Kidney (tissue), 14 donors: ENCODE results near the gene UGT1A3. TPM values are rescaled to one million over a fixed set of nuclear protein-coding genes. Genes with fewer than 3 reads are reported as not detected.
A peak's percentile ranks its signal among the peaks of the same experiment; 100 is the strongest.

ENCODE experiments used
- DNase-seq, 5 donors: peaks; one replicate each; pipeline ENCODE4 v3.0.0-alpha.2; 2013 to 2020
- FAIRE-seq: peaks from 2 replicates; lab custom pipeline; 2012; peaks lifted over from hg19 to GRCh38; lab: Jason Lieb, UNC
- H3K27ac ChIP-seq, 2 donors: one replicate each; pipeline ENCODE4 v1.7.0; 2013; ENCODE audit warnings: low read depth in 2 of 2, low read length in 2 of 2, inconsistent platforms in 1 of 2
- H3K27me3 ChIP-seq: one replicate; pipeline ENCODE4 v1.7.1; 2013; ENCODE audit warnings: low read length, inconsistent platforms; ENCODE audit not compliant: control insufficient read depth, insufficient read depth
- H3K36me3 ChIP-seq, 3 donors: one replicate each; pipeline versions ENCODE4 v1.7.0 to v1.7.1; 2013; ENCODE audit warnings: low read length in 3 of 3, control low read depth in 1 of 3, inconsistent platforms in 1 of 3; ENCODE audit not compliant: insufficient read depth in 3 of 3, control insufficient read depth in 2 of 3
- H3K4me1 ChIP-seq, 3 donors: one replicate each; pipeline versions ENCODE4 v1.7.0 to v1.7.1; 2013; ENCODE audit warnings: low read length in 3 of 3, inconsistent platforms in 1 of 3, low read depth in 1 of 3; ENCODE audit not compliant: control insufficient read depth in 2 of 3, insufficient read depth in 2 of 3
- H3K4me3 ChIP-seq, 3 donors: one replicate each; pipeline versions ENCODE4 v1.7.0 to v1.8.1; 2013; ENCODE audit warnings: low read length in 3 of 3, control low read depth in 1 of 3, inconsistent platforms in 1 of 3
- H3K9ac ChIP-seq, 3 donors: one replicate each; pipeline versions ENCODE4 v1.7.0 to v1.7.1; 2013; ENCODE audit warnings: low read length in 3 of 3, control low read depth in 1 of 3, inconsistent platforms in 1 of 3
- H3K9me3 ChIP-seq, 3 donors: one replicate each; pipeline versions ENCODE4 v1.7.0 to v1.7.1; 2013; ENCODE audit warnings: low read length in 3 of 3, control low read depth in 1 of 3, inconsistent platforms in 1 of 3; ENCODE audit not compliant: control insufficient read depth in 2 of 3, insufficient read depth in 1 of 3
- CTCF ChIP-seq: IDR thresholded peaks from 3 replicates; pipeline ENCODE4 v1.5.1; 2012; ENCODE audit warnings: mild to moderate bottlenecking, moderate library complexity, borderline replicate concordance; ENCODE audit not compliant: insufficient read depth; ENCODE audit errors: extremely low read depth
- intact Hi-C: fragments of 100-400 bp; cut with DNase I; formaldehyde crosslinking; loops from one replicate; pipeline ENCODE4 v1.11.1; 2022
- polyA plus RNA-seq: library from polyadenylated mRNA; stranded (reverse); fragments of 350-450 nt; fragmentation: Illumina TruSeq; extraction: RNeasy Lipid Tissue Mini Kit (QIAGEN cat#74804); gene quantifications from one replicate; pipeline ENCODE4 v1.2.3, GENCODE V29; 2014; ENCODE audit warnings: low read depth, low replicate concordance; ENCODE audit not compliant: insufficient read depth
- total RNA-seq: library from RNA; stranded (reverse); fragmentation: NEBNext Ultra II Directional; extraction: Animal tissue kit (Norgen Biotek cat#: 25700); gene quantifications from one replicate; pipeline ENCODE4 v1.2.1, GENCODE V29; 2021
- donor health status: control.
- donor health status: control.
- donor health status: control.
- donor health status: control.
- donor health status: control.
- donor health status: DM: yes; HTN: yes; CAD: no.
- donor health status: Normal renal cell carcinoma (clear cell type).

UGT1A3 gene
- total and polyA plus RNA-seq, 2 donors from 2014 or later: 0.47 to 0.57 TPM

- intact Hi-C loops: no loop called here
- TF ChIP-seq CTCF: no peak
- Histone ChIP-seq H3K9me3 (no peaks in the 10 kb centered on the region), H3K9ac (no peak overlapping the region), H3K27me3 (no peaks in the 10 kb centered on the region), H3K36me3 (no peaks in the 10 kb centered on the region), H3K4me1 (no peaks in the 10 kb centered on the region), H3K27ac (no peak overlapping the region), H3K4me3 (no peak overlapping the region)
- FAIRE-seq: no peak
- peak in 1 of 5 donors; percentile 33 for DNase-seq
These were observed 91.9 kb downstream of the UGT1A3 start for GRCh38 chr2:233820774-233821105.

DNA sequence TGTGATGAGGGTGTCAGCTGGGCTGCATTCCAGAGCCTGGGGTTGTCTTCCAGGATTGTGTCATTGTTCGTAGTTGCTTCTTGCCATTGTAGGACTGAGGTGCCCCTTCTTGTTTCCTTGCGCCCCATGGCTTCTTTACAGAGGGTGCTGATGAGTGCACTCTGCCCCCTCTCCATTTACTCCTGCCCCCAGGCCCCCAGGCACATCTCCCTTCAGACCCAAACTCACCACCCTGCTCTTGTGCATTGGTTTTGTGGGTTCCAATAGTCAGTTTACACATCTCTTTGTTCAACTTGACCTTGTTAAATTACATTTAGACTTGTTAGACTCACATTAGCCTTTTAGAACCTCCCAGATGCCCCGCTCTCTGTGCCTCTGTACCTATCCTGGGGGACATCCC lies 92.4 kb downstream of the UGT1A3 start:
- H3K9ac ChIP-seq: no peak overlapping the region
- no peaks in the 10 kb centered on the region for H3K36me3 ChIP-seq
- no peak overlapping the region for H3K4me3 ChIP-seq
- H3K27me3 ChIP-seq: no peaks in the 10 kb centered on the region
- DNase-seq (peak in 1 of 5 donors; percentile 11), FAIRE-seq (no peak)
- no peak for TF ChIP-seq CTCF
- no peaks in the 10 kb centered on the region for H3K9me3 ChIP-seq
- H3K4me1 ChIP-seq: no peaks in the 10 kb centered on the region
- no peak overlapping the region for H3K27ac ChIP-seq
- intact Hi-C loops: no loop called here

DNA sequence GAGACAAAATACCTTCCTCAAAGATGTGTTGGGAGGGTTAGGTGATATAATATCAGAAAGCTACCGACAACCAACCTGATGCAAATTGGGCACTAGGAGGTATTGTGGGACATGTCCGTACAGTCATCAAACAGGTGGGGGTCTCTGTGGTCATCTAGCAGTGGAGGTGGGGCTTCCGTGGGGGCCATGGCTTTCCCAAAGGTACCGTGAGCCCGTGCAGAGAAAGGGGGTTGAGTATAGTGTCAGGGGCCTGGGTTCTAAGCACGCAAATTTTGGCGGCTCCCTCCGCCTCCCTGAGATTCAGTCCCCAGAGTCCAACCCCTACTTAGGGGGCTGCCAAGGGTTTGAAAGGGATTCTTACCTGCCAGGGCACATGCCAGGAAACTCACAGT lies 92.9 kb downstream of the UGT1A3 start:
- no peak for TF ChIP-seq CTCF
- Histone ChIP-seq H3K27me3 (no peaks in the 10 kb centered on the region), H3K36me3 (no peaks in the 10 kb centered on the region), H3K4me1 (no peaks in the 10 kb centered on the region), H3K4me3 (no peak overlapping the region), H3K9me3 (no peaks in the 10 kb centered on the region), H3K27ac (no peak overlapping the region), H3K9ac (no peak overlapping the region)
- intact Hi-C loops: no loop called here
- FAIRE-seq (no peak), DNase-seq (no peak)

GRCh38 chr2:233822101-233822771 lies 93.4 kb downstream of the UGT1A3 start:
- H3K9ac ChIP-seq: no peak overlapping the region
- DNase-seq: peak in 1 of 5 donors; percentile 68
- intact Hi-C loops: no loop called here
- TF ChIP-seq CTCF: no peak
- no peaks in the 10 kb centered on the region for H3K36me3 ChIP-seq
- no peaks in the 10 kb centered on the region for H3K27me3 ChIP-seq
- no peaks in the 10 kb centered on the region for H3K9me3 ChIP-seq
- no peak overlapping the region for H3K4me3 ChIP-seq
- H3K27ac ChIP-seq: no peak overlapping the region
- FAIRE-seq: no peak
- H3K4me1 ChIP-seq: no peaks in the 10 kb centered on the region
